Stomach (tissue), 9 donors: ENCODE measurements around the gene LIFR. TPM values are rescaled to one million over a fixed set of nuclear protein-coding genes. Genes with fewer than 3 reads are reported as not detected.

ENCODE experiments used
- DNase-seq, 2 donors: peaks; one replicate each; pipeline versions ENCODE4 v3.0.0 to v3.0.0-alpha.2; 2013 to 2019
- H3K27ac ChIP-seq, 5 donors: fragments of 200-600 bp in 4 of 5; sonication (generic) in 4 of 5; one replicate each; pipeline ENCODE4 v1.5.1; 2013 to 2019; ENCODE audit warnings: mild to moderate bottlenecking in 1 of 5, moderate library complexity in 1 of 5
- H3K27me3 ChIP-seq, 3 donors: fragments of 200-600 bp; sonication (generic); one replicate each; pipeline ENCODE4 v1.5.1; 2017 to 2019; ENCODE audit warnings: mixed run types in 1 of 3
- H3K36me3 ChIP-seq, 4 donors: fragments of 200-600 bp; sonication (generic); 1 replicate in 3 of 4; 2 replicates in 1 of 4; pipeline ENCODE4 v1.5.1; 2016 to 2019
- H3K4me1 ChIP-seq, 4 donors: fragments of 200-600 bp; sonication (generic); one replicate each; pipeline ENCODE4 v1.5.1; 2016 to 2019
- H3K4me3 ChIP-seq, 4 donors: fragments of 200-600 bp; sonication (generic) in 3 of 4; one replicate each; pipeline ENCODE4 v1.5.1; 2016 to 2019; ENCODE audit warnings: mild to moderate bottlenecking in 1 of 4
- H3K9me3 ChIP-seq, 4 donors: fragments of 200-600 bp; sonication (generic); one replicate each; pipeline ENCODE4 v1.5.1; 2016 to 2019
- EP300 ChIP-seq: sonication (generic); formaldehyde crosslinking; IDR thresholded peaks from one replicate; pipeline ENCODE4 v1.6.1; 2017; ENCODE audit warnings: antibody characterized with exemption
- POLR2A ChIP-seq, 4 donors: fragments of 450-650 bp; IDR thresholded peaks; one replicate each; pipeline ENCODE4 v1.6.1; 2016; ENCODE audit warnings: antibody characterized with exemption in 4 of 4, control low read depth in 2 of 4, mild to moderate bottlenecking in 1 of 4, moderate library complexity in 1 of 4
- POLR2AphosphoS5 ChIP-seq, 3 donors: sonication (generic); formaldehyde crosslinking; IDR thresholded peaks; one replicate each; pipeline ENCODE4 v1.6.1; 2016; ENCODE audit warnings: antibody characterized with exemption in 3 of 3
- WGBS, 5 donors: extraction: QIAGEN DNeasy Blood & Tissue Kit in 3 of 5; methylation state at CpG; one replicate each; pipeline versions ENCODE4 v1.1.5 to v1.1.7; 2013 to 2018; 5-methylcytosine and 5-hydroxymethylcytosine counted together
- intact Hi-C: fragments of 100-400 bp; cut with DNase I; formaldehyde crosslinking; loops from one replicate; pipeline ENCODE4 v1.15.1; 2023; ENCODE audit warnings: low total_unique reads
- polyA plus RNA-seq, 3 donors: library from polyadenylated mRNA; stranded (reverse); fragments of 200-250 nt; gene quantifications; one replicate each; pipeline ENCODE4 v1.2.3, GENCODE V29; 2013
- total RNA-seq, 5 donors: library from RNA; depleted of rRNA; stranded (reverse); fragments of >200 nt; gene quantifications; one replicate each; pipeline versions ENCODE4 v1.1.0 to v1.2.3, GENCODE V29; 2014 to 2016
- TF ChIP-seq, protein P1 (sequence below), 7 experiments: fragments of 450-650 bp in 4 of 7; fragments of 200-600 bp in 3 of 7; sonication (generic) in 3 of 7; IDR thresholded peaks; one replicate each; pipeline ENCODE4 v1.5.1; 2016 to 2019; ENCODE audit warnings: antibody characterized with exemption in 7 of 7, control low read depth in 2 of 7, mild to moderate bottlenecking in 1 of 7
- donor health status: healthy with polysubstance abuse.
- donor health status: Bipolar disorder and iron deficiency.
- donor health status: healthy.

The LIFR gene
- total and polyA plus RNA-seq, 8 donors, result 6.2 to 259 (median 45.1) TPM

DNA sequence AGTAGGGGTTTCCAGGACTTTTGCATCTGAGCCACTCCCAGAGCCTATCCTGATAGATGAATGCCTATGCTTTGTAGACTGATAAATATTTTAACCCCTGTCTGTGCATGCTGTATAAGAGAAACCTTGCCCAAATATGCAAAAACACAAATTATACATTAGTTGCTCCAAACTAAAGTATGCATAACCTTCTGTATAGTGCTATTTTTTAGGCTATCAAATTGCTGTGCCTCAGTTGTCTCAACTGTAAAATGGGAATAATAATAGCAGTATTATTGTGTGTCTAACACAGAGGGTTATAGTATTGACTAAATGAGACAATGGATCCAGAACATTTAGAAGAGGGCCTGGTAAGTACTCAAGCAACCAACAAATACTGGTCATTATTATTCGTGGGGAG lies 117.7 kb downstream of the LIFR start:
- no peaks in the 10 kb centered on the region for H3K27me3 ChIP-seq
- H3K4me1 ChIP-seq, result peaks cover 0 to 14% (median 2%) of the 10 kb centered on the region in 4 donors
- intact Hi-C loops, result no loop called here
- no peak overlapping the region for H3K27ac ChIP-seq
- TF ChIP-seq POLR2AphosphoS5 (IDR thresholded peaks at IDR 0.05), result no peak
- TF ChIP-seq, protein P1, sequence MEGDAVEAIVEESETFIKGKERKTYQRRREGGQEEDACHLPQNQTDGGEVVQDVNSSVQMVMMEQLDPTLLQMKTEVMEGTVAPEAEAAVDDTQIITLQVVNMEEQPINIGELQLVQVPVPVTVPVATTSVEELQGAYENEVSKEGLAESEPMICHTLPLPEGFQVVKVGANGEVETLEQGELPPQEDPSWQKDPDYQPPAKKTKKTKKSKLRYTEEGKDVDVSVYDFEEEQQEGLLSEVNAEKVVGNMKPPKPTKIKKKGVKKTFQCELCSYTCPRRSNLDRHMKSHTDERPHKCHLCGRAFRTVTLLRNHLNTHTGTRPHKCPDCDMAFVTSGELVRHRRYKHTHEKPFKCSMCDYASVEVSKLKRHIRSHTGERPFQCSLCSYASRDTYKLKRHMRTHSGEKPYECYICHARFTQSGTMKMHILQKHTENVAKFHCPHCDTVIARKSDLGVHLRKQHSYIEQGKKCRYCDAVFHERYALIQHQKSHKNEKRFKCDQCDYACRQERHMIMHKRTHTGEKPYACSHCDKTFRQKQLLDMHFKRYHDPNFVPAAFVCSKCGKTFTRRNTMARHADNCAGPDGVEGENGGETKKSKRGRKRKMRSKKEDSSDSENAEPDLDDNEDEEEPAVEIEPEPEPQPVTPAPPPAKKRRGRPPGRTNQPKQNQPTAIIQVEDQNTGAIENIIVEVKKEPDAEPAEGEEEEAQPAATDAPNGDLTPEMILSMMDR (IDR thresholded peaks at IDR 0.05), result no peak
- no peak for TF ChIP-seq POLR2A (IDR thresholded peaks at IDR 0.05)
- no peak for TF ChIP-seq EP300
- WGBS, 5 donors, result 81 to 92% (median 86%) methylated on average over 1 of the region's 1 CpG
- no peak overlapping the region for H3K4me3 ChIP-seq
- no peaks in the 10 kb centered on the region for H3K36me3 ChIP-seq
- no peaks in the 10 kb centered on the region for H3K9me3 ChIP-seq
- DNase-seq, result no peak

- TF ChIP-seq POLR2A (IDR thresholded peaks at IDR 0.05) (no peak), POLR2AphosphoS5 (IDR thresholded peaks at IDR 0.05) (no peak)
- intact Hi-C loops, result no loop called here
- Histone ChIP-seq H3K36me3 (no peaks in the 10 kb centered on the region), H3K9me3 (no peaks in the 10 kb centered on the region), H3K4me1 (peaks cover 0 to 17% (median 7%) of the 10 kb centered on the region in 4 donors), H3K4me3 (no peak overlapping the region), H3K27me3 (peaks cover 0 to 4% (median 0%) of the 10 kb centered on the region in 3 donors), H3K27ac (no peak overlapping the region)
- WGBS, 5 donors, result 84 to 95% (median 90%) methylated on average over 7 of the region's 7 CpGs
- no peak for DNase-seq
Measured at GRCh38 chr5:38434966-38435705, 121.3 kb downstream of the LIFR start.

- peak in 1 of 2 donors; percentile 85 for DNase-seq
- Histone ChIP-seq H3K27ac (peak overlapping the region in 3 of 5 donors; percentile 41 to 48 (median 42)), H3K36me3 (no peaks in the 10 kb centered on the region), H3K4me3 (no peak overlapping the region), H3K27me3 (peaks cover 0 to 10% (median 0%) of the 10 kb centered on the region in 3 donors), H3K4me1 (peaks cover 0 to 17% (median 7%) of the 10 kb centered on the region in 4 donors), H3K9me3 (no peaks in the 10 kb centered on the region)
- 30 to 47% (median 47%) methylated on average over 4 to 6 of the region's 6 CpGs for WGBS, 5 donors
- intact Hi-C loops, result no loop called here
- TF ChIP-seq POLR2A (IDR thresholded peaks at IDR 0.05), result no peak
- no peak for TF ChIP-seq POLR2AphosphoS5 (IDR thresholded peaks at IDR 0.05)
- TF ChIP-seq, protein P1 (IDR thresholded peaks at IDR 0.05), result no peak
- TF ChIP-seq EP300, result no peak
Measured at GRCh38 chr5:38433160-38433861, 123.1 kb downstream of the LIFR start.

DNA sequence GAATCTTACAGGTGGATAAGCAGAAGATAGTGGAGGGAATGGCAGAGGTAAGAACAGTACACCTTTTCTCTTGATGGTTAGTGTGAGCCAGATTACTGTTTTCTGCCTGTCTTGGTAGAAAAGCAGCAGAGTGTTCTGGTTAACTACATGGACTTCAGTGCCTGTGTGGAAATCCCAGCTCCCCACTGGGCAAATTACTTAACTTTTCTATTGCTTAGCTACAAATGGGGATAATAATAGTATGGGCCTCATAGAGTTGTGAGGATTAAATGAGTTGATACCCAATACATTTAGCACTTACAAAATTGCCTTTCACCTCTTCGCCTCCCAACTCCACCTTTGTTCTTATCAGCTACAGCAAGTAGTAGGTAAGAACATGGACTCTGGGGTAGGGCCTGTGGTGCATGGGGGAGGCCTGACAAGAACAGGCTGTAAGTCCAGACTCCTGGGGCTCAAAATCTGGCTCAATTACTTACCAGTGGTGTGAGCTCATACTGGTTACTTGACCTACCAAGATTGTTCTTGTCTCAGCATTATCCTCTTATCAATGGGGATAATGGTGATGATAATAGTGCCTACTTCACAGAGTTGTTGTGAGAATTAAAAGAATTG lies 125.1 kb downstream of the LIFR start:
- Histone ChIP-seq H3K27me3 (peaks cover 0 to 10% (median 0%) of the 10 kb centered on the region in 3 donors), H3K4me3 (no peak overlapping the region), H3K27ac (no peak overlapping the region), H3K36me3 (no peaks in the 10 kb centered on the region), H3K9me3 (no peaks in the 10 kb centered on the region), H3K4me1 (peaks cover 0 to 17% (median 7%) of the 10 kb centered on the region in 4 donors)
- intact Hi-C loops, result no loop called here
- no peak for TF ChIP-seq POLR2AphosphoS5 (IDR thresholded peaks at IDR 0.05)
- no peak for TF ChIP-seq EP300
- TF ChIP-seq POLR2A (IDR thresholded peaks at IDR 0.05), result no peak
- 87 to 100% (median 95%) methylated on average over 1 of the region's 1 CpG for WGBS, 5 donors
- no peak for DNase-seq
